NT2/D1 (cell line): ENCODE measurements around the gene CAMSAP3.

Source experiments
- YY1 ChIP-seq: IDR thresholded peaks from 2 replicates; pipeline ENCODE4 v1.6.1; 2011; ENCODE audit not compliant: insufficient read length, insufficient read depth
- ZNF274 ChIP-seq: IDR thresholded peaks from 2 replicates; pipeline ENCODE4 v1.6.1; 2011; ENCODE audit warnings: mild to moderate bottlenecking, low read depth, low read length

DNA sequence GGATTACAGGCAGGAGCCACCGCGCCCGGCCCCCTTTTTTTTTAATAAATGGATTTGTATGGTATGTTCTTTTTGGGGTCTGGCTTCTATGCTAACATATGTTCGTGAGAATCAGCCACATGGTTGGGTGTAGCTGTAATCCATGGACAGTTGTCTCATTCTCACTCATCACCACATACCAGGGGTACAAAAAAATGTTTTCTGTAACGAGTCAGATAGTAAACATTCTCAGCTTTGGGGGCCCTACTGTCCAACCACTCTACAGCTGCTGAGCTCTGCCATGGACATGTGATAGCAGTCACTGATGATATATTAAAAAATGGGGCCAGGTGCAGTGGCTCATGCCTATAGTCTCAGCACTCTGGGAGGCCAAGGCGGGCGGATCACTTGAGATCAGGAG lies 68.0 kb downstream of the CAMSAP3 start:
- no peak for TF ChIP-seq ZNF274
- no peak for TF ChIP-seq YY1
